Ishikawa (cell line): Measurements from ENCODE around the gene RAI1.

Source experiments
- CEBPB ChIP-seq: IDR thresholded peaks from 2 replicates; pipeline ENCODE4 v1.6.1; 2012
- EGR1 ChIP-seq: IDR thresholded peaks from 2 replicates; pipeline ENCODE4 v1.6.1; 2012
- EP300 ChIP-seq: IDR thresholded peaks from 2 replicates; pipeline ENCODE4 v1.6.1; 2012; ENCODE audit warnings: borderline replicate concordance
- RAD21 ChIP-seq: IDR thresholded peaks from 2 replicates; pipeline ENCODE4 v1.6.1; 2012; ENCODE audit warnings: low read depth
- TF ChIP-seq, protein P1 (sequence below): IDR thresholded peaks from 2 replicates; pipeline ENCODE4 v1.6.1; 2012
- TF ChIP-seq, protein P2 (sequence below): IDR thresholded peaks from 2 replicates; pipeline ENCODE4 v1.6.1; 2012

DNA sequence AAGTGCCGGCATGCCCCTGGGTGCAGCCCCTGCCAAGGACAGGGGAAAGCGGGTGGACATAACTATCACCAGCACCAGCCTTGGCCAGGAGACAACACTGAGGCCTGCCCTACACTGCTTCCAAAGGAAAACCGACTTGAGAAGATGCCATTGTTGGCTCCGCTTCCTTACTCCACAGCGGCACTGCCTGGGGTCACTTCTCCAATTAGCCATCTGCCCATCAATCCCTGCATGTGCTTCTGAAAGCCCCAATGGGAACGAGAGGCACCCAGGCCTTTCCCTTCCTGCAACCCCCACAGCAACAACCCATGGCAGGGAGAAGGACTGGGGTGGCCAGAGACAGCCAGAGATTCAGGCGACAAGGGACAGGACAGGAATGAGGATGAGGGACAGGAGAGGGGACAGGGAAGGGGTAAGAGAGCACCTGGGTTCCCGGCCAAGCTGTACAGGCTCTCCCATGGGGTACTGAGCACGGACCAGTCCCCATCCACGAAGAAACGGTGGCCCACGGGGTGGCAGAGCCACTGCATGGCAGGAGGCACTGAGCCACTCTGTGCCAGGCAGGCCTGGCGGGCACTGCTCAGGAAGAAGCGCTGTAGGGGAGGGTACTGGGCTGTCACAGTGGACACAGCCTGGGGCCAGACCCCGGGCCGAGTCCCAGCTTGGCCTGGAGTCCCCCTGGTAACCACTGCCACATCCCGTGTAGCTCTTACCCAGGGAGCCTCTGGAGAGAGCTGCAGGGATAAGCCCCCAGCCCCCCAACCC lies 134.4 kb downstream of the RAI1 start:
- TF ChIP-seq RAD21 (no peak), CEBPB (no peak), EP300 (no peak), EGR1 (no peak)
- TF ChIP-seq, protein P1, sequence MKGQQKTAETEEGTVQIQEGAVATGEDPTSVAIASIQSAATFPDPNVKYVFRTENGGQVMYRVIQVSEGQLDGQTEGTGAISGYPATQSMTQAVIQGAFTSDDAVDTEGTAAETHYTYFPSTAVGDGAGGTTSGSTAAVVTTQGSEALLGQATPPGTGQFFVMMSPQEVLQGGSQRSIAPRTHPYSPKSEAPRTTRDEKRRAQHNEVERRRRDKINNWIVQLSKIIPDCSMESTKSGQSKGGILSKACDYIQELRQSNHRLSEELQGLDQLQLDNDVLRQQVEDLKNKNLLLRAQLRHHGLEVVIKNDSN, result no peak
- TF ChIP-seq, protein P2, sequence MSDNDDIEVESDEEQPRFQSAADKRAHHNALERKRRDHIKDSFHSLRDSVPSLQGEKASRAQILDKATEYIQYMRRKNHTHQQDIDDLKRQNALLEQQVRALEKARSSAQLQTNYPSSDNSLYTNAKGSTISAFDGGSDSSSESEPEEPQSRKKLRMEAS, result no peak
